ENCODE measurements around the gene STXBP6. TPM values are rescaled to one million over a fixed set of nuclear protein-coding genes. Genes with fewer than 3 reads are reported as not detected.
"Not testable (repeated sequence)": the region's sequence is repeated elsewhere in the genome, so short reads cannot be mapped to it uniquely, and the experiment has no call there.

Gene STXBP6
- polyA plus RNA-seq, 4 donors = 7.3 to 8.7 (median 8.2) TPM

DNA sequence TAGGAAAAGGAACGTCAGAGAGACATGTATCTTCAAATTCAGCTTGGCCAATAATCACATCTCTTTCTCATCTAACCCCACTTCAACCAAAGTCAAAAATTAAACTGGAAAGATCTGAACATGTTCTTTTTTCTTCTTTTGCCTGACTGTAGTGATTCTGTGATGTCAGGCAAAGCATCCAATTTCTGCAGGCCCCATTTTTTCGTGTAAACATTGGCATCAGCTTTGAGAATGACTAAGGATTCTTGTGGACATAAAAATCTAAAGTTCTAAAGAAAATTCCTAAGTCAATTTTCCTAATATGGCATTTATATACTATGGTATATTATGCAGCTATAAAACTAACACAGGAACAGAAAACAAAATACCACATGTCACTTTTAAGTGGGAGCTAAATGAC, 89.1 kb downstream of the STXBP6 start:
- DNase-seq (ENCODE audit: low read depth in 4 of 4, low spot score in 3 of 4) = no peak

GRCh38 chr14:24959791-24960331, 90.1 kb downstream of the STXBP6 start:
- no peak for DNase-seq (ENCODE audit: low read depth in 4 of 4, low spot score in 3 of 4)

DNA sequence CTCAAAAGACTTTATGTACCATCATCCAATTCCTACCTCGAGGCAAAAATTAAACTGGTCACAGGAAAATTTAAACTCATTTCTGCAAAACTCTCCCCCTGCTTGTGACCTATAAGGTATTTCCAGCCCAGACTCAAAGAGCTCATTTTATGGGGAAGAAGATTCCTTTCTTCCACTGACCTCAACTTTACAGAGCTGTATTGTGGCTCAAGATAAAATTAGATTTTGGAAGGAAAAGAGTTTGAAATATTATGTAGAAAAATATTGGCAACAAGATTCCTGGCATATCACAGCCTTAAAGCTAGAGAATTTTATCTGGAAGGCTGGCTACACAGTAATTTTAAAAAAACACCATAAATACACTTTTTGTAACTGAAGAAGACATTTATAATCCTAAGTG, 91.7 kb downstream of the STXBP6 start:
- no peak for DNase-seq (ENCODE audit: low read depth in 4 of 4, low spot score in 3 of 4)

DNA sequence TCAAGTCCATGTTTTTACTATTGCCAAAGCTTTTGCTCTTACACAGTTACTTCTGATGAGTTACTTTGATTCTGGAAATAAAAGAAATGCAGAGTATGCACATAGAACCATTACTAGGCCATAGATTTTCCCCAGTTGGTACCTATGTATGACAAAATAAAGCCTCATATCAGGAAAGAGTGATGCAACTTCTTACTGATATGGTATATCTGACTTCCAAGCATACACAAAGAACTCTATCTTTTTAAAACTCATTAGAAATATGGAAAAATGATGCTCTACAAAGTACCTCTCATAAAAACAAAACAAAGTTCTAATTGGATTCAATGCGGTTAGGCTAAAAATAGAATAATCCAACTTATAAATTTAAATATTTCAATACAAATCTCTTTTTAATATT, 92.1 kb downstream of the STXBP6 start:
- DNase-seq (ENCODE audit: low read depth in 4 of 4, low spot score in 3 of 4) = no peak

DNA sequence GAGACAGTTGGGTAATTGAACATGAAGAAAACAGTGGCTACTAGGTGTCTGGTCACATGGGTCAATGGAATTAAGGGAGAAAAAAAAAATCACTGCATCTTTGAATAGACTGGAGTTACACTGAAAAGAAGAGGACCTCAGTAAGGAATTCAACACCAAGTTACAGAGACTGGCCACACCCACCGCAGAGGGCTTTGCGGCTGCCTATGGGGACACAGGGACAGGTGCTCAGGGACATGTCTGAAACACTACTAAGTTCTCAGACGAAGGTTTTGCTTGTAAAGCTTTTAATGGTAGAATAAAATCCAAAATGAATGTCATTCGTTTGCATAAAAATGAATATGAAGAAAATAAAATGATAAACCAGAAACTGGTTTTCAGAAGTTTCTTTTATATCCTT, 93.8 kb downstream of the STXBP6 start:
- no peak for DNase-seq (ENCODE audit: low read depth in 4 of 4, low spot score in 3 of 4)

DNA sequence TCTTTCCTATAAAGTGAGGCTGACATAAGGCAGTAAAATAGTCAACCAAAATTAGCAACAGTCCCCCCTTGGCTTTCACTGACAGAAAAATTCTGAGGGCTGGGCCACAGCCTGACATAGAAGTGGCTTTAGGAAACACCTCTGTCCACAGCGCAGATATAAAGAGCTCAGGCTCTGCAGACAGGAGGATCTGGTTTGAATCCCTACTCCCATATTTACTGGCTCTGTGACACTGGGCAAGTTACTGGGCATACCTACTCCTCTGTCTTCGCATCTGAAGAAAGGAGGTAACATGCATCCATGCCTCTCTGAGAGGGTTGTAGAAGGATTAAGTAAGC, 95.3 kb downstream of the STXBP6 start:
- DNase-seq (ENCODE audit: low read depth in 4 of 4, low spot score in 3 of 4) = no peak

DNA sequence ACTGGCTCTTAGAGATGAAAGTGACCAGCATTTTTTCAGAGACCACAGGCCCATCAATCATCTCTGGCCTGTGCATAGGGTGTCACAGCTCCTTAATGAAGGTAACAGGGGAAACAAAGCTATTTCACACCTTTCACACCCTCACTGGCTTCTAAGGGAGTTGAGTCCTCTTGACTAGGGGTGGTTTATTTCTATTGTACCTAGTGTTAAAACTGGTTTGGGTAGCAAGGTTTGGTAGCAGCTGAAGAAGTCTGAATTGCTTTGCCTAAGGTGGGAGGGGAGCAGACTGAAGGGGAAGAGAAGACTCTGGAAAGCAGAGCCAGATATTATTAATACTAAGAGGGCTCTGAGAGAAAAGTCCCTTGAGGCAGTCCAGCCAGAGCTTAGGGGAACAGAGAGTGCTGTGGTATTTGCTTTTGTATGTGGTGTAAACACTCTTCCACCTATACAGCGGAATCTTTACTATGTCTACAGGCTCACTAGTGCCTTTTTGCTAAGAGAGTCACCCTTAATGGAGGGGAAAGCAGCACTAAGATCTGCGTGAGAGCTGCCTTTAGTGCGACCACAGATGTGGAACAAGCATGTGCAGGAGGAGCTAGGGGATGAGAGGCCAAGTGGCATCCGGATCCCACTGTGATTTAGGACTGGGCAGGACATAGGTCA, 95.8 kb downstream of the STXBP6 start:
- DNase-seq (ENCODE audit: low read depth in 4 of 4, low spot score in 3 of 4) = peak in 1 of 4 donors; percentile 31

GRCh38 chr14:24952851-24953666, 96.9 kb downstream of the STXBP6 start:
- no peak for DNase-seq (ENCODE audit: low read depth in 4 of 4, low spot score in 3 of 4)

DNA sequence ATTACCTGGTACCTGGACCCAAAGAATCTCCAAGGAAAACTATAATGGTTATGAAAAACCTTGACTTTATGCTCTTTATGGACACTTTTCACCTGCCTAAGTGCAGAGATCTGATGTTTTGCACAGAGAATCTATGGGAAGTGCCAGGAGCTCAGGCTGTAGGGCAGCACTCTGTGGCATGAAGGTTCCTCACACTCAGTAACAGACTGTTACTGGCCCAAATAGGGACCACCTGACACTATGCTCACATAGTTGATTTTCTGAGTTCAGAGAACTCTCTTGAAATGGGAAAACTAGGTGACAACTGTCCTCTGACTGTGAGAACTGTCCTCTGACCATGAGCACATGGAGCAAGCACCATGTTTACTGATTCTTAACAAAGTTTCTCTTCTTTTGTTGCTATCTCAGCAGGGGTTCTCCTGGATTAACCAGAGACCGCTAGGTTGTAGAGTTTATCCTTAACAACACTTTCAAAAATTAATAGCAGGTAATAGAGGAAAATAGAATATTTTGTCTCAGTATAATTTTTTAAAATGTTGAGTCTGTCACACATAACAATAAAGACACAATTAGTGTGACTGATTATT, 101.6 kb downstream of the STXBP6 start:
- DNase-seq (ENCODE audit: low read depth in 4 of 4, low spot score in 3 of 4) = no peak

DNA sequence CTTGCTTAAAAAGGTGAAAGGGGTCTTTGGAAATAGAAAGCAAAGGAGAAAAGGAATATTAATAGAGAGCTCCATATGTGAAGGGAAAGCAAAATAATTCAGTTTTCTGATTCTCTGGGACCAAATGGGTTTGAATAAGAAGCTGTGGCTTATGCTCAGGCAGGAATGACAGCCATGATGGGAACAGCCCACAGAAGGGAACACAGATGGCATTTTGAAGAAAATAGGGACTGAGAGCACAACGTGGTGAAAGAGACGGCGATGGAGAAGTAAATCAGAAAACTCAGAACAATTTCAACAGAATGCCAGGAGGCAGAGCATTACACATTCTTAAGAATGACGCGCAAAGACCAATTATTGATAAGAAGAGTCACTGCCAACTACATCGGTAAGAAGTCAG, 102.8 kb downstream of the STXBP6 start:
- no peak for DNase-seq (ENCODE audit: low read depth in 4 of 4, low spot score in 3 of 4)

DNA sequence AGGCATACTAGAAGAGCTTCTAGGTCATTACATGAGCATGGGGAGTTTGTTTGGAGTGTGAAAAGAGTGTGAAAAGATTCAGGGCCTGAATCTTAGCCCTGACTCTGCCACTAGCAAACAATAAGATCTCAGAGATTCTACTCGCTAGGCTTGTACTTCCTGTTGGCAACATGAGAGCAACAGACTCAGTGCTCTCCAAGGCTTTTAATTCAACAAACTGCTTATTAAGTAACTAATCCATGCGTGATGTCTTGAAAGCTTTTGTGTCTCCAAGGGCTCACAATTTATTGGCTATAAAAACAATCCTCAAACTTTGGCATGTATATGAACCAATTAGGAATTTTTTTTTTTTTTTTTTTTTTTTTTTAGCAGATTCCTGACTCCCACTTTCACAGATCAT, 105.1 kb downstream of the STXBP6 start:
- DNase-seq (ENCODE audit: low read depth in 4 of 4, low spot score in 3 of 4) = no peak

DNA sequence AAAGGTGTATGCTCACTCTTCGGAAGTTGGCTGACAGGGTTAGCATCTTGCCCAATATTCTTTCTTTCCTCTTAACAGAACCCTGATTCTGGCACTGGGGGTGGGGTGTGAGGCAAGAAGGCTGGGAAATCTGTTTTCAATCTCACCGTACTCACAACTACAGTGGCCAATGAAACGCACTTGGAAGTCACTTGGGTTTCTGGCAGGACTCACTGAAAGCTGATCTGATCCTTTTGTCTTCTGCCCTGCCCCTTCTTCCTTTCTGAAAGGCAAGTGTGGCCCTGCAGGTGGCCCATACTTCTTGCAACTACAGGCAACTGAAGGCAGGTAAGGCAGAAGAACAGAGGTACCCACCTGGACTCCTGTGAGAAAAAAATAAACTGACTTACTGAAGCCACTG, 106.9 kb downstream of the STXBP6 start:
- DNase-seq (ENCODE audit: low read depth in 4 of 4, low spot score in 3 of 4) = no peak

DNA sequence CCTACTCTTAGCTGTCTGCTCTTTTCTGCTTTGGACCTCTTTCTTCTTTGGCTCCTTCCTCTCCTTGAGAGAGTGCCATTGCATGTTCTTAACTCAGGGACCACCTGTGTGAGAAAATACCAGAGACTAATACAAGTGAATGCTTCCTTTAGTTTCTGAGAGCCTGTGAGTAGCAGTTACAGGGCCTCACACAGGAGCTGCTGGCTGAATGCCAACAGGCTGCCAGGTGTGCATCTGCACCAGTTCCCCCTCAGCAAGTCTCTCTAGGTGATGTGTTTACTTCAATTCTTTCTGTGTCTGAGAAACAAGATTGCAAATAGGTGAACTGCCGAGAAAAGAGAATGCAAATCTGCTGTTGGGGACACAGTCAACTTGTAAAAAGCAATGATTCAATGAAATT, 108.2 kb downstream of the STXBP6 start:
- DNase-seq (ENCODE audit: low read depth in 4 of 4, low spot score in 3 of 4) = peak in 2 of 4 donors; percentile 46 to 48

- no peak for DNase-seq (ENCODE audit: low read depth in 4 of 4, low spot score in 3 of 4)
Measured at GRCh38 chr14:24940213-24940783, 109.6 kb downstream of the STXBP6 start.

DNA sequence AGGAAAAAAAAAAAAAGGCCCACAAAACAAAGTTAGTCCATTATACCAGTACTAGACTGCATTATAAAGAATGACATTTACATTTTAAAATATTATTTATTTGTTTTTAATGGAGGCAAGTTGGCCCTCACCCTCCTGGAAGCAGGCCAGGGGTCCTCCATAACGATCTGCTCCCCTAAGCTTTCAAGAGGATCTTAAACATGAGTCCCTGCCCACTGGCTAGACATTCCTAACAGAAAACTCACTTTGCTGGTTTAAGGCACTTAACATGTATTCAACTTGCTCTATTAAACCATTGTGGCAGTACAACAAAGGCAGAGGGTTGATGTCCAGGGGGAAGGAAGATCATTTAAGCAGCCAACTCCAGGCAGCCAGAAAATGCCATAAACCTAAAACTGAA, 111.4 kb downstream of the STXBP6 start:
- DNase-seq (ENCODE audit: low read depth in 4 of 4, low spot score in 3 of 4) = no peak

DNA sequence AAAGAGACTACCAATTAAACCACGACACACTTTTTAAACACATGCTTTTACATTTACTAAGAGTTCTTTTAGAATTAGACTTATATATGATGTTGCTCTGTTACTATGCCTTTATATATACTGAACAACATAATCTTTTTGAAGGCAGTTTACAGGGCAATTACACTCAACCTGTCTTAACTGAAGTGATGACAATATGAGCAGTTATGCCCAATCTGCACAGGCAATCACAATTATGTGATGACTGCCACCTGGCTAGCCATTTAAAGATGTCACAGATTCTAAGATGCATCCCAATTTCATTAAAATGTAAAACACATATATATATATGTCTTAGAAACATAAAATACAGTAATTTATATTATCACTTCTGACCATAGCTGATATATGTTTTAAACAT, 112.6 kb downstream of the STXBP6 start:
- DNase-seq (ENCODE audit: low read depth in 4 of 4, low spot score in 3 of 4) = no peak

DNA sequence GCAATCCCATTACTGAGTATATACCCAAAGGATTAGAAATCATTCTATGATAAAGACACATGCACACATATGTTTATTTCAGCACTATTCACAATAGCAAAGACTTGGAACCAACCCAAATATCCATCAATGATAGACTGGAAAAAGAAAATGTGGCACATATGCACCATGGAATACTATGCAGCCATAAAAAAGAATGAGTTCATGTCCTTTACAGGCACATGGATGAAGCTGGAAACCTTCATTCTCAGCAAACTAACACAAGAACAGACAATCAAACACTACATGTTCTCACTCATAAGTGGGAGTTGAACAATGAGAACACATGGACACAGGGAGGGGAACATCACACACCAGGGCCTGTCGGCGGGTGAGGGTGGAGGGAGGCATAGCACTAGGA, 113.2 kb downstream of the STXBP6 start:
- not testable (repeated sequence) for DNase-seq (ENCODE audit: low read depth in 4 of 4, low spot score in 3 of 4)

- DNase-seq (ENCODE audit: low read depth in 4 of 4, low spot score in 3 of 4) = no peak
Measured at GRCh38 chr14:24935796-24936195, 114.2 kb downstream of the STXBP6 start.

- DNase-seq (ENCODE audit: low read depth in 4 of 4, low spot score in 3 of 4) = no peak
Measured at GRCh38 chr14:24928386-24928900, 121.5 kb downstream of the STXBP6 start.

DNA sequence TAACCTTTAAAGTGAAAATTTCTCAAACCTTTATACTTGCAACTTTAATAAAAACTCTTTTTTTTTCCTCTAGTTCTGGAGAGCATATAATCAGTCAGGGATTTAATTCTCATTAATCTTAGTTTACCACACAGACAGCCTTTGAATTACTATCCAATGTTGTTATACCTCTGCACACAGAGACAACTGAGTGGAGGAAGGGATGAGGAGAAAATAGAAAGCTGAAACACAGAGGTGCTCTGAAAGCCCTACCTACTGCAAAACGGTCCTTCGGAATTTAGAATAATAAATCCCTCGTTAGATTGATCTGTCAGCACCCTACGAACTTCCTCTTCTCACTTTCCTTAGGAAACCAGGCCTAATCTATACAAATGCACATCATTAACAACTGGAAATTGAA, 122.1 kb downstream of the STXBP6 start:
- DNase-seq (ENCODE audit: low read depth in 4 of 4, low spot score in 3 of 4) = no peak

DNA sequence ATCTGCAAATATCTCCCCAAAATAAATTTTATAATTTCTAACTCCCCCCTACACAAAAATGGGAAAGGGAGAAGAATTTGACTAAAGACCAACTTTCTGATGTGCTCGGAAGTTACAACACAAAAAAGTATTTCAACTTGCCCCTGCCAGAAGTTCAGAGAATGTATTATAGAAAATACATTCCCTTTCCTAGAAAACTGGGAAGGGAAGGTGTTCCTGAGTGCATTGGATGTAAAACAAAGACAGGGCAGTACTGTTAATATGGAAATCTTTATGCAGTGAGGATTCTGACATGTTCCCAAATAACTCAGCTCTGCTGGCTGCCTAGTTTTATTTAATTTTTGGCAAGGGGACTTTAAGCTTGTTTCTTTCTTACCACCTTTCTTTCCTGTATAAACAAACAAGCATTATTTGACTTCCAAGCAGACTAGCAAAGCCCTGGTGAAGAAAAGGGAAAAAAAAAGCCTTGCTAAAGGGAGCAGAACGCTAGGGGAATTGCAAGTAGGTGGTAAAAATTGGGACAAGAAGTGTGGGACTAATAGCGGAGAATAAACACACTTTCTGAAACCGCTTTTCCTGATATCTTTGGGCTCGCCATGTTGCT, 124.1 kb downstream of the STXBP6 start:
- no peak for DNase-seq (ENCODE audit: low read depth in 4 of 4, low spot score in 3 of 4)

All from right renal pelvis (tissue), 4 donors.